ENCODE measurements around the gene CDKAL1. TPM values are rescaled to one million over a fixed set of nuclear protein-coding genes. Genes with fewer than 3 reads are reported as not detected.

CDKAL1 gene
- total and polyA plus RNA-seq, 2 of the 13 experiments (the other 11 are each of a cell fraction or from before 2014, with no cell fraction given), result 9.5 to 27.7 TPM

DNA sequence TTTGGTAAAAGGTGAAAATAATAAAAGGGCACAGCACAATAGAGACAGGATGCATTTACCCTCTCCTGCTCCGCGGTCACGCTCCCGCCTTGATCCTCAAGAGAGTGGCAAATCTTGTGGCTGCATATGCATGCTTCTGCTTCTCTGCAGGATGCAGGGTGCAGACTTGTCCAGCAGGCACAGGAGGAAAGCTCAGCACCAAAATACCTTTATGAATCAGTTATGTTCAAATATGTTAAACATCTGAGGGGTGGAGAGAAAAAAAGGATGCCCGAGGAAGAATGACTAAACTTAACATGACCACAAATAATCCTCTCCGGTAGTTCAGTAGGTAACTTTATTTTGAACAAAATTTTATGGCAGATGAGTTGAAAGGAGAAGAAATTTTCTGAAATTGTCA lies 693.2 kb downstream of the CDKAL1 start:
- Histone ChIP-seq H4K20me1 (ENCODE audit: insufficient read depth, low read length) (no peaks in the 10 kb centered on the region), H3K27ac (ENCODE audit: extremely low read length, insufficient read depth, low read length) (no peak overlapping the region), H3K4me1 (ENCODE audit: insufficient read depth, low read length) (no peaks in the 10 kb centered on the region), H3K4me2 (ENCODE audit: low read depth, low read length) (no peak overlapping the region), H3K79me2 (ENCODE audit: insufficient read depth, low read length) (no peaks in the 10 kb centered on the region), H3K9me3 (ENCODE audit: low read length) (no peaks in the 10 kb centered on the region), H3K9ac (ENCODE audit: insufficient read depth, low read depth, low read length) (no peak overlapping the region), H2AFZ (ENCODE audit: low read length) (no peak overlapping the region), H3K36me3 (replicated peaks in 1 of 2; ENCODE audit: control insufficient read depth in 1 of 2, insufficient read depth in 2 of 2, low read length in 2 of 2) (peaks cover 0 to 14% of the 10 kb centered on the region in 2 experiments; a peak in 2 of 5 replicates), H3K27me3 (ENCODE audit: control insufficient read depth in 1 of 2, insufficient read depth in 2 of 2, low read length in 2 of 2) (no peaks in the 10 kb centered on the region), H3K4me3 (replicated peaks in 1 of 3; ENCODE audit: insufficient read depth in 1 of 3, low read depth in 2 of 3, low read length in 3 of 3) (no peak overlapping the region)
- DNase-seq (ENCODE audit: low spot score) (no peak), ATAC-seq (no peak), FAIRE-seq (no peak)
- intact Hi-C loops (cut with micrococcal nuclease; ENCODE audit: unreplicated experiment) (no loop called here), in situ Hi-C loops (cut with HindIII; ENCODE audit: extremely low pct_ligation_motif_present, low pct_unique_long_range_greater_than_20kb) (no loop called here)
- no TSS peak for BruUV-seq (replicated peaks)
- ChIA-PET POLR2A (no interaction called here), CTCF (ENCODE audit: low intra/inter-chr PET ratio, low total read pairs) (no interaction called here)
- 96% methylated on average over 6 of the region's 6 CpGs for WGBS (ENCODE audit: low lambda C conversion rate)
- TF ChIP-seq NR2F6 (IDR thresholded peaks at IDR 0.05), result no peak
- TF ChIP-seq NR2F6 (CRISPR knock-in tag; IDR thresholded peaks at IDR 0.05), result no peak
- TF ChIP-seq, protein P1, sequence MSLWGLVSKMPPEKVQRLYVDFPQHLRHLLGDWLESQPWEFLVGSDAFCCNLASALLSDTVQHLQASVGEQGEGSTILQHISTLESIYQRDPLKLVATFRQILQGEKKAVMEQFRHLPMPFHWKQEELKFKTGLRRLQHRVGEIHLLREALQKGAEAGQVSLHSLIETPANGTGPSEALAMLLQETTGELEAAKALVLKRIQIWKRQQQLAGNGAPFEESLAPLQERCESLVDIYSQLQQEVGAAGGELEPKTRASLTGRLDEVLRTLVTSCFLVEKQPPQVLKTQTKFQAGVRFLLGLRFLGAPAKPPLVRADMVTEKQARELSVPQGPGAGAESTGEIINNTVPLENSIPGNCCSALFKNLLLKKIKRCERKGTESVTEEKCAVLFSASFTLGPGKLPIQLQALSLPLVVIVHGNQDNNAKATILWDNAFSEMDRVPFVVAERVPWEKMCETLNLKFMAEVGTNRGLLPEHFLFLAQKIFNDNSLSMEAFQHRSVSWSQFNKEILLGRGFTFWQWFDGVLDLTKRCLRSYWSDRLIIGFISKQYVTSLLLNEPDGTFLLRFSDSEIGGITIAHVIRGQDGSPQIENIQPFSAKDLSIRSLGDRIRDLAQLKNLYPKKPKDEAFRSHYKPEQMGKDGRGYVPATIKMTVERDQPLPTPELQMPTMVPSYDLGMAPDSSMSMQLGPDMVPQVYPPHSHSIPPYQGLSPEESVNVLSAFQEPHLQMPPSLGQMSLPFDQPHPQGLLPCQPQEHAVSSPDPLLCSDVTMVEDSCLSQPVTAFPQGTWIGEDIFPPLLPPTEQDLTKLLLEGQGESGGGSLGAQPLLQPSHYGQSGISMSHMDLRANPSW (CRISPR knock-in tag; IDR thresholded peaks at IDR 0.05; ENCODE audit: borderline replicate concordance), result no peak
- TF ChIP-seq SPEN (CRISPR knock-in tag; IDR thresholded peaks at IDR 0.05; ENCODE audit: low read depth), result no peak
- TF ChIP-seq SALL1 (CRISPR knock-in tag; IDR thresholded peaks at IDR 0.05), result no peak
- TF ChIP-seq, protein P2, sequence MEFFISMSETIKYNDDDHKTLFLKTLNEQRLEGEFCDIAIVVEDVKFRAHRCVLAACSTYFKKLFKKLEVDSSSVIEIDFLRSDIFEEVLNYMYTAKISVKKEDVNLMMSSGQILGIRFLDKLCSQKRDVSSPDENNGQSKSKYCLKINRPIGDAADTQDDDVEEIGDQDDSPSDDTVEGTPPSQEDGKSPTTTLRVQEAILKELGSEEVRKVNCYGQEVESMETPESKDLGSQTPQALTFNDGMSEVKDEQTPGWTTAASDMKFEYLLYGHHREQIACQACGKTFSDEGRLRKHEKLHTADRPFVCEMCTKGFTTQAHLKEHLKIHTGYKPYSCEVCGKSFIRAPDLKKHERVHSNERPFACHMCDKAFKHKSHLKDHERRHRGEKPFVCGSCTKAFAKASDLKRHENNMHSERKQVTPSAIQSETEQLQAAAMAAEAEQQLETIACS (CRISPR knock-in tag; IDR thresholded peaks at IDR 0.05), result no peak
- TF ChIP-seq, protein P3, sequence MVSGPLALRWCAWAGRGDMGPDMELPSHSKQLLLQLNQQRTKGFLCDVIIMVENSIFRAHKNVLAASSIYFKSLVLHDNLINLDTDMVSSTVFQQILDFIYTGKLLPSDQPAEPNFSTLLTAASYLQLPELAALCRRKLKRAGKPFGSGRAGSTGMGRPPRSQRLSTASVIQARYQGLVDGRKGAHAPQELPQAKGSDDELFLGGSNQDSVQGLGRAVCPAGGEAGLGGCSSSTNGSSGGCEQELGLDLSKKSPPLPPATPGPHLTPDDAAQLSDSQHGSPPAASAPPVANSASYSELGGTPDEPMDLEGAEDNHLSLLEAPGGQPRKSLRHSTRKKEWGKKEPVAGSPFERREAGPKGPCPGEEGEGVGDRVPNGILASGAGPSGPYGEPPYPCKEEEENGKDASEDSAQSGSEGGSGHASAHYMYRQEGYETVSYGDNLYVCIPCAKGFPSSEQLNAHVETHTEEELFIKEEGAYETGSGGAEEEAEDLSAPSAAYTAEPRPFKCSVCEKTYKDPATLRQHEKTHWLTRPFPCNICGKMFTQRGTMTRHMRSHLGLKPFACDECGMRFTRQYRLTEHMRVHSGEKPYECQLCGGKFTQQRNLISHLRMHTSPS (CRISPR knock-in tag; IDR thresholded peaks at IDR 0.05; ENCODE audit: low read depth), result no peak
- no peak for TF ChIP-seq NCOR1 (IDR thresholded peaks at IDR 0.05; ENCODE audit: borderline replicate concordance, low read length)
- TF ChIP-seq PHF8 (CRISPR knock-in tag; IDR thresholded peaks at IDR 0.05), result no peak
- TF ChIP-seq, protein P4, sequence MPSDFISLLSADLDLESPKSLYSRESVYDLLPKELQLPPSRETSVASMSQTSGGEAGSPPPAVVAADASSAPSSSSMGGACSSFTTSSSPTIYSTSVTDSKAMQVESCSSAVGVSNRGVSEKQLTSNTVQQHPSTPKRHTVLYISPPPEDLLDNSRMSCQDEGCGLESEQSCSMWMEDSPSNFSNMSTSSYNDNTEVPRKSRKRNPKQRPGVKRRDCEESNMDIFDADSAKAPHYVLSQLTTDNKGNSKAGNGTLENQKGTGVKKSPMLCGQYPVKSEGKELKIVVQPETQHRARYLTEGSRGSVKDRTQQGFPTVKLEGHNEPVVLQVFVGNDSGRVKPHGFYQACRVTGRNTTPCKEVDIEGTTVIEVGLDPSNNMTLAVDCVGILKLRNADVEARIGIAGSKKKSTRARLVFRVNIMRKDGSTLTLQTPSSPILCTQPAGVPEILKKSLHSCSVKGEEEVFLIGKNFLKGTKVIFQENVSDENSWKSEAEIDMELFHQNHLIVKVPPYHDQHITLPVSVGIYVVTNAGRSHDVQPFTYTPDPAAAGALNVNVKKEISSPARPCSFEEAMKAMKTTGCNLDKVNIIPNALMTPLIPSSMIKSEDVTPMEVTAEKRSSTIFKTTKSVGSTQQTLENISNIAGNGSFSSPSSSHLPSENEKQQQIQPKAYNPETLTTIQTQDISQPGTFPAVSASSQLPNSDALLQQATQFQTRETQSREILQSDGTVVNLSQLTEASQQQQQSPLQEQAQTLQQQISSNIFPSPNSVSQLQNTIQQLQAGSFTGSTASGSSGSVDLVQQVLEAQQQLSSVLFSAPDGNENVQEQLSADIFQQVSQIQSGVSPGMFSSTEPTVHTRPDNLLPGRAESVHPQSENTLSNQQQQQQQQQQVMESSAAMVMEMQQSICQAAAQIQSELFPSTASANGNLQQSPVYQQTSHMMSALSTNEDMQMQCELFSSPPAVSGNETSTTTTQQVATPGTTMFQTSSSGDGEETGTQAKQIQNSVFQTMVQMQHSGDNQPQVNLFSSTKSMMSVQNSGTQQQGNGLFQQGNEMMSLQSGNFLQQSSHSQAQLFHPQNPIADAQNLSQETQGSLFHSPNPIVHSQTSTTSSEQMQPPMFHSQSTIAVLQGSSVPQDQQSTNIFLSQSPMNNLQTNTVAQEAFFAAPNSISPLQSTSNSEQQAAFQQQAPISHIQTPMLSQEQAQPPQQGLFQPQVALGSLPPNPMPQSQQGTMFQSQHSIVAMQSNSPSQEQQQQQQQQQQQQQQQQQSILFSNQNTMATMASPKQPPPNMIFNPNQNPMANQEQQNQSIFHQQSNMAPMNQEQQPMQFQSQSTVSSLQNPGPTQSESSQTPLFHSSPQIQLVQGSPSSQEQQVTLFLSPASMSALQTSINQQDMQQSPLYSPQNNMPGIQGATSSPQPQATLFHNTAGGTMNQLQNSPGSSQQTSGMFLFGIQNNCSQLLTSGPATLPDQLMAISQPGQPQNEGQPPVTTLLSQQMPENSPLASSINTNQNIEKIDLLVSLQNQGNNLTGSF (CRISPR knock-in tag; IDR thresholded peaks at IDR 0.05), result no peak
- TF ChIP-seq ZNF83 (CRISPR knock-in tag; IDR thresholded peaks at IDR 0.05; ENCODE audit: borderline replicate concordance), result no peak
- no peak for TF ChIP-seq KDM6A (CRISPR knock-in tag; IDR thresholded peaks at IDR 0.05; ENCODE audit: low read depth)
- TF ChIP-seq, protein P5, sequence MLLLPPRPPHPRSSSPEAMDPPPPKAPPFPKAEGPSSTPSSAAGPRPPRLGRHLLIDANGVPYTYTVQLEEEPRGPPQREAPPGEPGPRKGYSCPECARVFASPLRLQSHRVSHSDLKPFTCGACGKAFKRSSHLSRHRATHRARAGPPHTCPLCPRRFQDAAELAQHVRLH (CRISPR knock-in tag; IDR thresholded peaks at IDR 0.05; ENCODE audit: borderline replicate concordance, low read depth), result no peak
- no peak for TF ChIP-seq ZNF124 (CRISPR knock-in tag; IDR thresholded peaks at IDR 0.05)
